Measurements from ENCODE around the gene TRABD. TPM values are rescaled to one million over a fixed set of nuclear protein-coding genes. Genes with fewer than 3 reads are reported as not detected.
"Not testable (repeated sequence)": the region's sequence is repeated elsewhere in the genome, so short reads cannot be mapped to it uniquely, and the experiment has no call there.

The TRABD gene, protein sequence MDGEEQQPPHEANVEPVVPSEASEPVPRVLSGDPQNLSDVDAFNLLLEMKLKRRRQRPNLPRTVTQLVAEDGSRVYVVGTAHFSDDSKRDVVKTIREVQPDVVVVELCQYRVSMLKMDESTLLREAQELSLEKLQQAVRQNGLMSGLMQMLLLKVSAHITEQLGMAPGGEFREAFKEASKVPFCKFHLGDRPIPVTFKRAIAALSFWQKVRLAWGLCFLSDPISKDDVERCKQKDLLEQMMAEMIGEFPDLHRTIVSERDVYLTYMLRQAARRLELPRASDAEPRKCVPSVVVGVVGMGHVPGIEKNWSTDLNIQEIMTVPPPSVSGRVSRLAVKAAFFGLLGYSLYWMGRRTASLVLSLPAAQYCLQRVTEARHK
- total RNA-seq (56.3 TPM), polyA plus RNA-seq (ENCODE audit: insufficient read depth, low read depth, low replicate concordance) (34.2 TPM)
- long read RNA-seq, donor 1, partial matches to known transcripts, result 0 of 6 reads
- long read RNA-seq, donor 1, other reads (novel, unspliced or antisense), result 0 of 6 reads
- long read RNA-seq, donor 2, partial matches to known transcripts, result 0 of 7 reads
- long read RNA-seq, donor 2, other reads (novel, unspliced or antisense), result 0 of 7 reads
- long read RNA-seq, donor 3, transcript TRABD-202 (10 exons, 2,272 nt), result major isoform, 8 of 13 reads
- long read RNA-seq, donor 3, partial matches to known transcripts, result 0 of 13 reads
- long read RNA-seq, donor 3, other reads (novel, unspliced or antisense), result 0 of 13 reads
- long read RNA-seq, donor 4, partial matches to known transcripts, result 0 of 4 reads
- long read RNA-seq, donor 4, other reads (novel, unspliced or antisense), result 0 of 4 reads
- long read RNA-seq, donor 5, result 0 reads
- long read RNA-seq, donor 6, partial matches to known transcripts, result 9 of 11 reads
- long read RNA-seq, donor 6, other reads (novel, unspliced or antisense), result 0 of 11 reads
- long read RNA-seq, donor 7, transcript TRABD-202 (10 exons, 2,272 nt), result major isoform, 18 of 65 reads
- long read RNA-seq, donor 7, transcript TRABD-201 (10 exons, 2,329 nt), result minor isoform, 8 of 65 reads
- long read RNA-seq, donor 7, partial matches to known transcripts, result 15 of 65 reads
- long read RNA-seq, donor 7, other reads (novel, unspliced or antisense), result 15 of 65 reads
- long read RNA-seq, donor 8, transcript TRABD-202 (10 exons, 2,272 nt), result major isoform, 6 of 9 reads
- long read RNA-seq, donor 8, partial matches to known transcripts, result 0 of 9 reads
- long read RNA-seq, donor 8, other reads (novel, unspliced or antisense), result 0 of 9 reads
- long read RNA-seq, donor 9, partial matches to known transcripts, result 9 of 11 reads
- long read RNA-seq, donor 9, other reads (novel, unspliced or antisense), result 0 of 11 reads
- long read RNA-seq, donor 10, partial matches to known transcripts, result 5 of 15 reads
- long read RNA-seq, donor 10, other reads (novel, unspliced or antisense), result 0 of 15 reads

DNA sequence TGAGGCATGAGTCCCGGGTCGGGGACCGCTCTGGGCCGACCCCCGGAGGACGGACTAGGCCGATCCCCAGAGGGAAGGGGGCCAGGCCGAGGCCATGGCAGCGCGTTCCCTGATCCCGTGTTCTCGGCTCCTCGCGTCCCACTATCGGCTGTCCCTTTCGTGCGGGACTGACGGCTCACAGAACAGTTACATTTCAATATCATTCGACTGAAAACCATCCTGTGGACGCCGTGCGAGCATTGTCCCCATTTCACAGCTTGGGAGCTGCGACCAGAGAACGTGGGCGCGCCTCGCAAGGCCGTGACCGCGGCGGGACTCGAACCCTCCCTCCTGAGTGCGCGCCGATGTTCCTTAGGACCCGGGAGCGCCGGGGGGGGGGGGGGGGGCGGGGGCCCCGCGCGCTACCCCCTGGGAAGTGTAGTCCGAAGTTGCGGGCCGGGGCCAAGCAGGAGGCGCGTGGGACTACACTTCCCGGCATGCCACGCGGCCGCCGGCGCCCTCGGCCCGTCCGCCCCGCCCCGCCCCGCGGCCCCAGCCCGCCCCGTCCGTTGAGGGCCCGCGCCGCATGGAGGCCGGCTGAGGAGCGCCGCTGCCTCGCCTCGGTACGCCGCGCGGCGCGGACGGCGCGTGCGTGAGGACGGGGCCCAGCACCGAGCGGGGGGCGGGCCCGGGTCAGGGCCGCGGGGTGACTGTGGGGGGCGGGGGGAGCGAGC, at the start of gene TRABD:
TRABD (plus strand) TSS at position 539 of the 713 bp plus-strand sequence. CDS start 7,148 bp downstream, outside the sequence.
- H3K9ac ChIP-seq (ENCODE audit: low read length in 3 of 3), result peak within 1 kb of the TSS in 2 of 3 donors; percentile 40 to 87
- intact Hi-C loops (cut with DNase I), result no loop called here
- no peaks in the 10 kb centered on the region for H3K36me3 ChIP-seq (ENCODE audit: control insufficient read depth in 2 of 3, insufficient read depth in 3 of 3, low read length in 3 of 3)
- peak; percentile 92 to 97 (median 95) for DNase-seq
- FAIRE-seq, result no peak
- no peak within 1 kb of the TSS for H3K27ac ChIP-seq (ENCODE audit: low read depth in 2 of 2, low read length in 2 of 2)
- TF ChIP-seq, protein P1, sequence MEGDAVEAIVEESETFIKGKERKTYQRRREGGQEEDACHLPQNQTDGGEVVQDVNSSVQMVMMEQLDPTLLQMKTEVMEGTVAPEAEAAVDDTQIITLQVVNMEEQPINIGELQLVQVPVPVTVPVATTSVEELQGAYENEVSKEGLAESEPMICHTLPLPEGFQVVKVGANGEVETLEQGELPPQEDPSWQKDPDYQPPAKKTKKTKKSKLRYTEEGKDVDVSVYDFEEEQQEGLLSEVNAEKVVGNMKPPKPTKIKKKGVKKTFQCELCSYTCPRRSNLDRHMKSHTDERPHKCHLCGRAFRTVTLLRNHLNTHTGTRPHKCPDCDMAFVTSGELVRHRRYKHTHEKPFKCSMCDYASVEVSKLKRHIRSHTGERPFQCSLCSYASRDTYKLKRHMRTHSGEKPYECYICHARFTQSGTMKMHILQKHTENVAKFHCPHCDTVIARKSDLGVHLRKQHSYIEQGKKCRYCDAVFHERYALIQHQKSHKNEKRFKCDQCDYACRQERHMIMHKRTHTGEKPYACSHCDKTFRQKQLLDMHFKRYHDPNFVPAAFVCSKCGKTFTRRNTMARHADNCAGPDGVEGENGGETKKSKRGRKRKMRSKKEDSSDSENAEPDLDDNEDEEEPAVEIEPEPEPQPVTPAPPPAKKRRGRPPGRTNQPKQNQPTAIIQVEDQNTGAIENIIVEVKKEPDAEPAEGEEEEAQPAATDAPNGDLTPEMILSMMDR (IDR thresholded peaks at IDR 0.05; ENCODE audit: borderline replicate concordance, extremely low read depth, insufficient read depth), result no peak
- H3K4me1 ChIP-seq (ENCODE audit: control insufficient read depth in 2 of 3, insufficient read depth in 2 of 3, low read depth in 1 of 3, low read length in 3 of 3), result peaks cover 0 to 39% (median 10%) of the 10 kb centered on the region in 3 donors
- no peaks in the 10 kb centered on the region for H3K27me3 ChIP-seq (ENCODE audit: control insufficient read depth, insufficient read depth, low read length)
- H3K9me3 ChIP-seq (ENCODE audit: control insufficient read depth in 2 of 3, insufficient read depth in 1 of 3, low read length in 3 of 3), result no peaks in the 10 kb centered on the region
- peak within 1 kb of the TSS; percentile 58 to 71 (median 58) for H3K4me3 ChIP-seq (ENCODE audit: low read length in 3 of 3)

GRCh38 chr22:50136581-50137015, 49.1 kb upstream of the TRABD start:
- Histone ChIP-seq H3K4me1 (ENCODE audit: control insufficient read depth in 2 of 3, insufficient read depth in 2 of 3, low read depth in 1 of 3, low read length in 3 of 3) (no peaks in the 10 kb centered on the region), H3K4me3 (ENCODE audit: low read length in 3 of 3) (no peak overlapping the region), H3K27me3 (ENCODE audit: control insufficient read depth, insufficient read depth, low read length) (no peaks in the 10 kb centered on the region), H3K27ac (ENCODE audit: low read depth in 2 of 2, low read length in 2 of 2) (no peak overlapping the region), H3K9ac (ENCODE audit: low read length in 3 of 3) (no peak overlapping the region), H3K36me3 (ENCODE audit: control insufficient read depth in 2 of 3, insufficient read depth in 3 of 3, low read length in 3 of 3) (no peaks in the 10 kb centered on the region), H3K9me3 (ENCODE audit: control insufficient read depth in 2 of 3, insufficient read depth in 1 of 3, low read length in 3 of 3) (no peaks in the 10 kb centered on the region)
- TF ChIP-seq, protein P1 (IDR thresholded peaks at IDR 0.05; ENCODE audit: borderline replicate concordance, extremely low read depth, insufficient read depth), result no peak
- FAIRE-seq (no peak), DNase-seq (peak in 3 of 5 donors; percentile 41 to 70 (median 66))
- intact Hi-C loops (cut with DNase I), result no loop called here

- DNase-seq; FAIRE-seq; intact Hi-C loops (cut with DNase I); H3K36me3 ChIP-seq (ENCODE audit: control insufficient read depth in 2 of 3, insufficient read depth in 3 of 3, low read length in 3 of 3); H3K9ac ChIP-seq (ENCODE audit: low read length in 3 of 3); H3K27ac ChIP-seq (ENCODE audit: low read depth in 2 of 2, low read length in 2 of 2); H3K27me3 ChIP-seq (ENCODE audit: control insufficient read depth, insufficient read depth, low read length); H3K4me1 ChIP-seq (ENCODE audit: control insufficient read depth in 2 of 3, insufficient read depth in 2 of 3, low read depth in 1 of 3, low read length in 3 of 3); H3K9me3 ChIP-seq (ENCODE audit: control insufficient read depth in 2 of 3, insufficient read depth in 1 of 3, low read length in 3 of 3); H3K4me3 ChIP-seq (ENCODE audit: low read length in 3 of 3): not testable (repeated sequence)
Observed at GRCh38 chr22:50137277-50137676, 48.4 kb upstream of the TRABD start.

All from kidney (tissue), 22 donors.